H1 (cell line): Measurements from ENCODE around the gene IFT74. TPM values are rescaled to one million over a fixed set of nuclear protein-coding genes. Genes with fewer than 3 reads are reported as not detected.

Source experiments
- CTCF ChIA-PET: fragments of 300-600 bp; sonication (Branson Sonifier 250); formaldehyde crosslinking; loops from one replicate; lab custom pipeline; 2021; ENCODE audit not compliant: partially characterized antibody; lab: Charles Lee
- POLR2A ChIA-PET: fragments of 300-600 bp; sonication (Branson Sonifier 250); formaldehyde crosslinking; loops from one replicate; lab custom pipeline; 2021; ENCODE audit warnings: inconsistent platforms; ENCODE audit not compliant: partially characterized antibody; lab: Charles Lee
- DNase-seq, 2 experiments: peaks; one replicate each; pipeline versions ENCODE4 v3.0.0 to v3.0.0-alpha.2; 2010 to 2022; ENCODE audit warnings: low spot score in 2 of 2, low read depth in 1 of 2, mixed read lengths in 1 of 2
- FAIRE-seq: peaks from 2 replicates; lab custom pipeline; 2011; peaks lifted over from hg19 to GRCh38; lab: Jason Lieb, UNC
- H2AFZ ChIP-seq: 2 replicates; pipeline ENCODE4 v1.8.1; 2012; ENCODE audit warnings: low read length, inconsistent platforms
- H2AK5ac ChIP-seq: 2 replicates; pipeline ENCODE4 v1.6.1; 2013; ENCODE audit warnings: low read depth, low read length
- H2BK120ac ChIP-seq: replicated peaks from 2 replicates; pipeline ENCODE3; 2013; ENCODE audit warnings: low read depth, low read length, inconsistent platforms
- H2BK12ac ChIP-seq: 2 replicates; pipeline ENCODE4 v1.6.1; 2013; ENCODE audit warnings: low read depth, low read length
- H2BK15ac ChIP-seq: 2 replicates; pipeline ENCODE4 v1.6.1; 2013; ENCODE audit warnings: low read length
- H2BK20ac ChIP-seq: 2 replicates; pipeline ENCODE4 v1.6.1; 2013; ENCODE audit warnings: low read length
- H2BK5ac ChIP-seq: 2 replicates; pipeline ENCODE4 v1.6.1; 2013; ENCODE audit warnings: low read depth, low read length
- H3K14ac ChIP-seq: 2 replicates; pipeline ENCODE4 v1.6.1; 2013; ENCODE audit warnings: inconsistent platforms; ENCODE audit not compliant: insufficient read length
- H3K18ac ChIP-seq: 2 replicates; pipeline ENCODE4 v1.6.1; 2013; ENCODE audit warnings: low read length; ENCODE audit errors: extremely low read depth
- H3K23ac ChIP-seq: 2 replicates; pipeline ENCODE4 v1.6.1; 2013; ENCODE audit warnings: inconsistent platforms; ENCODE audit not compliant: insufficient read length
- H3K23me2 ChIP-seq: 2 replicates; pipeline ENCODE4 v1.6.1; 2013; ENCODE audit warnings: low read depth, low read length
- H3K27ac ChIP-seq: 2 replicates; pipeline ENCODE4 v1.6.1; 2011; ENCODE audit warnings: low read depth, low read length, inconsistent platforms
- H3K27me3 ChIP-seq, 4 experiments: replicated peaks in 1 of 4; 1 replicate in 1 of 4; 2 replicates in 3 of 4; pipeline versions ENCODE4 v1.6.1 to v1.8.1; 2011 to 2013; ENCODE audit warnings: low read length in 3 of 4, mild to moderate bottlenecking in 3 of 4, inconsistent platforms in 2 of 4, mixed read lengths in 2 of 4, moderate library complexity in 1 of 4; ENCODE audit not compliant: control insufficient read depth in 3 of 4, insufficient read depth in 3 of 4; ENCODE audit errors: extremely low read depth in 1 of 4
- H3K36me3 ChIP-seq, 4 experiments: 2 replicates each; pipeline versions ENCODE4 v1.6.1 to v1.8.1; 2011 to 2013; ENCODE audit warnings: mild to moderate bottlenecking in 4 of 4, low read length in 3 of 4, moderate library complexity in 2 of 4, control low read depth in 1 of 4, inconsistent platforms in 1 of 4; ENCODE audit not compliant: insufficient read depth in 4 of 4, control insufficient read depth in 2 of 4
- H3K4ac ChIP-seq: replicated peaks from 2 replicates; pipeline ENCODE3; 2013; ENCODE audit warnings: low read length, low read depth, mixed read lengths, inconsistent platforms; ENCODE audit not compliant: insufficient read length
- H3K4me1 ChIP-seq, 4 experiments: replicated peaks in 1 of 4; 1 replicate in 1 of 4; 2 replicates in 3 of 4; pipeline versions ENCODE4 v1.6.1 to v1.8.1; 2011 to 2013; ENCODE audit warnings: low read length in 3 of 4, inconsistent platforms in 2 of 4, mixed read lengths in 1 of 4; ENCODE audit not compliant: insufficient read depth in 4 of 4, control insufficient read depth in 3 of 4
- H3K4me2 ChIP-seq, 2 experiments: 2 replicates each; pipeline versions ENCODE4 v1.6.1 to v1.8.1; 2011 to 2013; ENCODE audit warnings: low read depth in 2 of 2, low read length in 2 of 2, control low read depth in 1 of 2, inconsistent platforms in 1 of 2, mild to moderate bottlenecking in 1 of 2; ENCODE audit not compliant: insufficient read depth in 1 of 2
- H3K4me3 ChIP-seq, 4 experiments: fragments of 200-600, 300-600 bp in 1 of 4; sonication (generic), shearing (Covaris generic), sonication (Bioruptor Twin) in 1 of 4; 2 replicates each; pipeline versions ENCODE4 v1.5.1 to v1.8.1; 2011 to 2016; ENCODE audit warnings: low read length in 4 of 4, low read depth in 3 of 4, control low read depth in 2 of 4, inconsistent platforms in 2 of 4, mild to moderate bottlenecking in 2 of 4, mixed read lengths in 1 of 4, moderate library complexity in 1 of 4; ENCODE audit not compliant: insufficient read depth in 2 of 4; ENCODE audit errors: extremely low read depth in 1 of 4
- H3K56ac ChIP-seq: replicated peaks from 2 replicates; pipeline ENCODE3; 2013; ENCODE audit warnings: low read depth, mild to moderate bottlenecking, mixed read lengths, low read length, inconsistent platforms; ENCODE audit not compliant: insufficient read length
- H3K79me1 ChIP-seq: 2 replicates; pipeline ENCODE4 v1.6.1; 2013; ENCODE audit warnings: low read depth, low read length, control low read depth
- H3K79me2 ChIP-seq, 2 experiments: 2 replicates each; pipeline versions ENCODE4 v1.6.1 to v1.8.1; 2012 to 2013; ENCODE audit warnings: low read length in 2 of 2, mild to moderate bottlenecking in 2 of 2, inconsistent platforms in 1 of 2; ENCODE audit not compliant: insufficient read depth in 2 of 2, control insufficient read depth in 1 of 2
- H3K9ac ChIP-seq, 4 experiments: replicated peaks in 1 of 4; 1 replicate in 1 of 4; 2 replicates in 3 of 4; pipeline versions ENCODE4 v1.6.1 to v1.8.1; 2011 to 2013; ENCODE audit warnings: low read depth in 3 of 4, low read length in 3 of 4, control low read depth in 2 of 4, mild to moderate bottlenecking in 2 of 4, moderate library complexity in 2 of 4, inconsistent platforms in 1 of 4; ENCODE audit errors: extremely low read depth in 1 of 4
- H3K9me3 ChIP-seq, 2 experiments: 2 replicates each; pipeline versions ENCODE4 v1.6.1 to v1.8.1; 2012 to 2013; ENCODE audit warnings: mild to moderate bottlenecking in 2 of 2, moderate library complexity in 2 of 2, control low read depth in 1 of 2, inconsistent platforms in 1 of 2, low read depth in 1 of 2, low read length in 1 of 2, mixed read lengths in 1 of 2; ENCODE audit not compliant: insufficient read depth in 2 of 2
- H4K20me1 ChIP-seq, 2 experiments: replicated peaks in 1 of 2; 2 replicates each; pipeline versions ENCODE3 to v1.8.1; 2011 to 2013; ENCODE audit warnings: inconsistent platforms in 2 of 2, low read length in 2 of 2, mild to moderate bottlenecking in 1 of 2; ENCODE audit not compliant: insufficient read depth in 2 of 2, control insufficient read depth in 1 of 2
- H4K5ac ChIP-seq: 2 replicates; pipeline ENCODE4 v1.6.1; 2013; ENCODE audit warnings: low read length, low read depth, mixed read lengths, inconsistent platforms; ENCODE audit not compliant: insufficient read length
- H4K8ac ChIP-seq: 2 replicates; pipeline ENCODE4 v1.8.0; 2013; ENCODE audit warnings: mild to moderate bottlenecking, moderate library complexity, low read length, inconsistent platforms; ENCODE audit not compliant: insufficient read depth; ENCODE audit errors: extremely low read depth
- H4K91ac ChIP-seq: replicated peaks from 2 replicates; pipeline ENCODE3; 2013; ENCODE audit warnings: low read length, mixed read lengths, inconsistent platforms; ENCODE audit not compliant: insufficient read length
- POLR2AphosphoS5 ChIP-seq: IDR thresholded peaks from 2 replicates; pipeline ENCODE4 v1.6.1; 2011; ENCODE audit warnings: low read depth, low read length
- RAD21 ChIP-seq, 2 experiments: IDR thresholded peaks in 1 of 2; conservative IDR thresholded peaks in 1 of 2; 2 replicates each; pipeline ENCODE4 v1.6.1; 2011; ENCODE audit warnings: low read depth in 2 of 2, low read length in 2 of 2, improper control_type of control experiment in 1 of 2, inconsistent platforms in 1 of 2, mild to moderate bottlenecking in 1 of 2, moderate library complexity in 1 of 2
- SP4 ChIP-seq: IDR thresholded peaks from 2 replicates; pipeline ENCODE4 v1.6.1; 2012; ENCODE audit warnings: low read length, inconsistent platforms
- WGBS, 2 experiments: shearing (Covaris generic) in 1 of 2; methylation state at CpG; one replicate each; pipeline versions ENCODE4 v1.1.6 to v1.1.7; 2013 to 2015; ENCODE audit warnings: low lambda C conversion rate in 2 of 2, mixed read lengths in 2 of 2, inconsistent platforms in 1 of 2, low coverage in 1 of 2, missing lambda C conversion rate in 1 of 2; ENCODE audit not compliant: insufficient replicate concordance in 2 of 2, insufficient coverage in 1 of 2, insufficient read length in 1 of 2; ENCODE audit errors: extremely low coverage in 1 of 2, missing lambda C conversion rate in 1 of 2; 5-methylcytosine and 5-hydroxymethylcytosine counted together
- long read RNA-seq, 2 experiments: library from RNA in 1 of 2; library from capped mRNA in 1 of 2; stranded (forward); transcript quantifications; one replicate each; pipeline ENCODE4 v2.0.0, GENCODE V29; 2021; ENCODE audit warnings: inconsistent platforms in 1 of 2
- polyA minus RNA-seq, 3 experiments: library from RNA; depleted of rRNA, polyadenylated mRNA; stranded (reverse); fragments of >200 nt; gene quantifications; 1 replicate in 2 of 3; 2 replicates in 1 of 3; pipeline ENCODE4 v1.2.3, GENCODE V29; 2011
- polyA plus RNA-seq, 7 experiments: library from polyadenylated mRNA; depleted of rRNA in 3 of 7; stranded (reverse) in 5 of 7; unstranded in 2 of 7; fragments of >200 nt in 5 of 7; fragments of 200-250 nt in 2 of 7; gene quantifications; 1 replicate in 5 of 7; 2 replicates in 1 of 7; 4 replicates in 1 of 7; pipeline versions ENCODE4 v1.2.1 to v1.2.3, GENCODE V29; 2011 to 2013; ENCODE audit warnings: missing spikeins in 2 of 7, mixed read lengths in 2 of 7
- total RNA-seq: library from RNA; stranded (reverse); fragmentation: NEBNext Ultra II Directional; extraction: Animal tissue kit (Norgen Biotek cat#: 25700); gene quantifications from 2 replicates; pipeline ENCODE4 v1.2.1, GENCODE V29; 2021
- TF ChIP-seq, protein P1 (sequence below): IDR thresholded peaks from 2 replicates; pipeline ENCODE4 v1.6.1; 2012; ENCODE audit warnings: inconsistent platforms
- TF ChIP-seq, protein P2 (sequence below): IDR thresholded peaks from 2 replicates; pipeline ENCODE4 v1.6.1; 2012; ENCODE audit warnings: inconsistent platforms

The IFT74 gene
- total RNA-seq (17.2 and 17.8 TPM in 2 replicates), polyA plus RNA-seq (2011; rRNA removed) (4.1 and 4.4 TPM in 2 replicates), polyA minus RNA-seq (2011; rRNA and poly(A)+ RNA removed) (11.5 and 12.7 TPM in 2 replicates)
- polyA plus RNA-seq (2011; cell fraction: cytosol; rRNA removed), result 8.4 TPM
- polyA plus RNA-seq (2011; cell fraction: nucleus; rRNA removed), result 5.7 TPM
- polyA plus RNA-seq (2012, experiment 1 of 2), result 11.7 to 17.6 TPM (median 13.9 TPM) in 4 replicates
- 1.1 TPM for polyA plus RNA-seq (2012, experiment 2 of 2)
- 13.5 TPM for polyA plus RNA-seq (2013, experiment 1 of 2)
- polyA plus RNA-seq (2013, experiment 2 of 2), result 14.1 TPM
- polyA minus RNA-seq (2011; cell fraction: cytosol; rRNA and poly(A)+ RNA removed), result 15.6 TPM
- polyA minus RNA-seq (2011; cell fraction: nucleus; rRNA and poly(A)+ RNA removed), result 41.8 TPM
- long read RNA-seq, experiment 1, partial matches to known transcripts, result 11 of 15 reads
- long read RNA-seq, experiment 1, other reads (novel, unspliced or antisense), result 1 of 15 reads
- long read RNA-seq, experiment 2, transcript IFT74-201 (20 exons, 2,160 nt), result major isoform, 14 of 33 reads
- long read RNA-seq, experiment 2, partial matches to known transcripts, result 8 of 33 reads
- long read RNA-seq, experiment 2, other reads (novel, unspliced or antisense), result 8 of 33 reads

DNA sequence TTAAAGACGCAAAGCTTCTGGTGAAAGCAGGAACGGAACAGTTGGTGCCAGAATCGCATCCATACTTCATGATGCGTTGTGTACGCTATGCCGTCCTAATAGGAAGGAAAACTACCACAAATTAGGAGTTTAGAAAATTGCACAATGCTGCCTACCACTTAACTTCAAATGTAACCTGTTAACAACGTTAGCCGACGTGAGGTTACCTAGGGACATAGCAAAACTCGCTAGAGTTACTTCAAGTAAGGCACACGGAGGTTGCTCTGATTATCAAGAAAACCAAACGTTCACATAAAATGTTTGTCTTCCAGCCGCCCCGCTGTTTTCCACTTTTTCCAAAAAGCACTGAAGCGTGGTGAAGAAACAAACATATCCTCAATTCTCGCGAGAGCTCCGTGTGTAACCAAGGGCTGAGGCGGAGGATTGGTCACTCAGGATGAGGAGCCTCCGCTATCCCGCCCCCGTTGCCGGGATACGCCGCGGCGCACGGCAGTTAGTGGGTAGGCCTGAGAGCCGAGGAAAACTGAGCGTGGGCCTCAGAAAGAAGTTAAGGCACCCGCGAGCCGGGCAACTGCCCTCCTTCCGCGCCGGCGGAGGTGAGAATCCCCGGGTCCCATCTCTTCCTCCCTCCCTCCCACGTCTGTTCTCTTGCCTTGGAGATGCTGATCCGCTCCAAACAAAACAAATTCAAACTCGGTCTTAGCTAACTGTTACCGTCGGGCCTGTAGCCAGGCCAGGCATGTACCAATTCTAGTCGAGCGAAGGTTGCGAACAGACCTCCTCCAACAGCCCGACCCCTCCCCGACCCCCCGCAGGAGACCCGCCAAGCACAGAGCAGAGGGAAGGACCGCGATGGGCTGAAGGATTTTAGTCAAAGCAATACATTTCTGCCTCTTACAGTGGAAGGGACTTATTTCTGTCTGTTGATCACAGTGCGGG lies at the start of gene IFT74:
TSS of gene IFT74 (plus strand) at position 492 of the 939 bp plus-strand sequence. CDS start 5,556 bp downstream, outside the sequence.
- WGBS, 2 experiments, result 4% methylated on average over 53 of the region's 53 CpGs; no CpG with 5 or more reads in 1 of the 2 experiments
- peak within 1 kb of the TSS; percentile 53; the same call in 1 of the 2 replicates for H4K8ac ChIP-seq
- H2AK5ac ChIP-seq, result no peak within 1 kb of the TSS; the same call in 1 of the 2 replicates
- H2BK12ac ChIP-seq, result peak within 1 kb of the TSS; percentile 93
- peaks cover 0 to 5% of the 10 kb centered on the region in 2 experiments; a peak in 2 of 4 replicates for H3K79me2 ChIP-seq
- no peaks in the 10 kb centered on the region for H3K27me3 ChIP-seq
- H3K56ac ChIP-seq, result peak within 1 kb of the TSS; percentile 38
- H3K14ac ChIP-seq, result no peak within 1 kb of the TSS
- H2BK120ac ChIP-seq, result peak within 1 kb of the TSS; percentile 33
- H3K27ac ChIP-seq, result peak within 1 kb of the TSS; percentile 73
- peak within 1 kb of the TSS; percentile 82 to 92 for H3K4me2 ChIP-seq
- no peak within 1 kb of the TSS for H2BK20ac ChIP-seq
- H2BK15ac ChIP-seq, result no peak within 1 kb of the TSS
- H3K23me2 ChIP-seq, result peaks cover 3% of the 10 kb centered on the region; the same call in 1 of the 2 replicates
- DNase-seq (peak; percentile 59 to 91), FAIRE-seq (peak; percentile 86)
- CTCF ChIA-PET, result interaction anchor here (0.7 to 1.2 kb wide), 2 partner anchors 18 to 604 kb away, joined by 3 read pairs; no protein-coding TSS in a partner anchor
- H3K4me1 ChIP-seq, result peaks cover 0 to 6% (median 2%) of the 10 kb centered on the region in 4 experiments; a peak in 4 of 7 replicates
- peak within 1 kb of the TSS; percentile 61 to 89 (median 76) for H3K4me3 ChIP-seq
- H3K4ac ChIP-seq, result peak within 1 kb of the TSS; percentile 53
- H4K5ac ChIP-seq, result peak within 1 kb of the TSS; percentile 65
- peak within 1 kb of the TSS; percentile 100 for H2AFZ ChIP-seq
- H3K23ac ChIP-seq, result no peak within 1 kb of the TSS
- peak within 1 kb of the TSS; percentile 81; the same call in 1 of the 2 replicates for H2BK5ac ChIP-seq
- no peaks in the 10 kb centered on the region; the same call in 1 of the 2 replicates for H3K79me1 ChIP-seq
- peak within 1 kb of the TSS; percentile 86 for H3K18ac ChIP-seq
- H3K36me3 ChIP-seq, result no peaks in the 10 kb centered on the region
- H3K9me3 ChIP-seq, result no peaks in the 10 kb centered on the region
- peak within 1 kb of the TSS; percentile 84 for H4K91ac ChIP-seq
- no peaks in the 10 kb centered on the region for H4K20me1 ChIP-seq
- peak within 1 kb of the TSS; percentile 56 to 93 (median 84) for H3K9ac ChIP-seq
- POLR2A ChIA-PET, result interaction anchor here (1.3 to 3.2 kb wide), 6 partner anchors 8 to 64 kb away, joined by 3 to 21 read pairs (median 10); partner anchors contain the start of genes CAAP1 and PLAA
- TF ChIP-seq, protein P1, sequence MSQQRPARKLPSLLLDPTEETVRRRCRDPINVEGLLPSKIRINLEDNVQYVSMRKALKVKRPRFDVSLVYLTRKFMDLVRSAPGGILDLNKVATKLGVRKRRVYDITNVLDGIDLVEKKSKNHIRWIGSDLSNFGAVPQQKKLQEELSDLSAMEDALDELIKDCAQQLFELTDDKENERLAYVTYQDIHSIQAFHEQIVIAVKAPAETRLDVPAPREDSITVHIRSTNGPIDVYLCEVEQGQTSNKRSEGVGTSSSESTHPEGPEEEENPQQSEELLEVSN, result no peak
- TF ChIP-seq RAD21 (IDR thresholded peaks at IDR 0.05 in 1 of 2, conservative IDR thresholded peaks at IDR 0.05 in 1 of 2; ENCODE audit: low read depth in 2 of 2, low read length in 2 of 2) (no peak), POLR2AphosphoS5 (no peak; the same call in 1 of the 2 replicates), SP4 (peak; percentile 82; the same call in 1 of the 2 replicates)
- TF ChIP-seq, protein P2, sequence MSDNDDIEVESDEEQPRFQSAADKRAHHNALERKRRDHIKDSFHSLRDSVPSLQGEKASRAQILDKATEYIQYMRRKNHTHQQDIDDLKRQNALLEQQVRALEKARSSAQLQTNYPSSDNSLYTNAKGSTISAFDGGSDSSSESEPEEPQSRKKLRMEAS, result 0 out of 2 replicates have a peak, but pooled peaks have one; percentile 31
